Cardiac septum (tissue), 1 donor: Measurements from ENCODE around the gene LENG8. TPM values are rescaled to one million over a fixed set of nuclear protein-coding genes. Genes with fewer than 3 reads are reported as not detected.
"Not testable (repeated sequence)": the region's sequence is repeated elsewhere in the genome, so short reads cannot be mapped to it uniquely, and the experiment has no call there.

Source experiments
- DNase-seq: peaks from one replicate; pipeline ENCODE4 v3.0.0-alpha.2; 2020; ENCODE audit warnings: low spot score
- intact Hi-C: fragments of 100-400 bp; cut with DNase I; formaldehyde crosslinking; loops from one replicate; pipeline ENCODE4 v1.14.0; 2022
- total RNA-seq: library from RNA; stranded (reverse); fragmentation: NEBNext Ultra II Directional; extraction: Animal tissue kit (Norgen Biotek cat#: 25700); gene quantifications from one replicate; pipeline ENCODE4 v1.2.1, GENCODE V29; 2021
- donor health status: DM: no; HTN: no; CAD: no.

The LENG8 gene
- total RNA-seq, 1 donor from 2014 or later = 86.5 TPM

- peak; percentile 84 for DNase-seq
- intact Hi-C loops = no loop called here
These were observed 24.3 kb downstream of the LENG8 start, which contains the start of gene CDC42EP5 for GRCh38 chr19:54473071-54473891. Gene CDC42EP5 (minus strand): TSS chr19:54473296. CDS start chr19:54465547, 7,749 bp downstream.

- intact Hi-C loops = no loop called here
These were observed 24.9 kb downstream of the LENG8 start for GRCh38 chr19:54473892-54474372.

GRCh38 chr19:54475706-54476105 lies 26.7 kb downstream of the LENG8 start:
- no peak for DNase-seq
- intact Hi-C loops = no loop called here

More at GRCh38 chr19:54473892-54474372, 24.9 kb downstream of the LENG8 start:
- DNase-seq = no peak

- DNase-seq = no peak
- intact Hi-C loops = no loop called here
These were observed 28.7 kb downstream of the LENG8 start for GRCh38 chr19:54477650-54478049.

- DNase-seq = no peak
- intact Hi-C loops = no loop called here
These were observed 29.8 kb downstream of the LENG8 start for GRCh38 chr19:54478677-54479266.

- no peak for DNase-seq
- intact Hi-C loops = loop anchor here (5.0 kb wide), 1 partner anchor 197 kb away; no protein-coding TSS in a partner anchor
These were observed 31.1 kb downstream of the LENG8 start for GRCh38 chr19:54480051-54480450.

GRCh38 chr19:54481326-54481930 lies 32.4 kb downstream of the LENG8 start:
- DNase-seq = no peak
- intact Hi-C loops = loop anchor here (5.0 kb wide), 1 partner anchor 196 kb away; no protein-coding TSS in a partner anchor

GRCh38 chr19:54482889-54483288 lies 33.9 kb downstream of the LENG8 start:
- no peak for DNase-seq
- intact Hi-C loops = loop anchor here (5.0 kb wide), 1 partner anchor 194 kb away; no protein-coding TSS in a partner anchor

- intact Hi-C loops = loop anchor here (5.0 kb wide), 1 partner anchor 193 kb away; no protein-coding TSS in a partner anchor
- no peak for DNase-seq
These were observed 35.5 kb downstream of the LENG8 start for GRCh38 chr19:54484451-54484850.

- intact Hi-C loops = no loop called here
These were observed 36.9 kb downstream of the LENG8 start for GRCh38 chr19:54485851-54486250.

GRCh38 chr19:54489341-54489740 lies 40.3 kb downstream of the LENG8 start:
- intact Hi-C loops = no loop called here
- DNase-seq = no peak

More at GRCh38 chr19:54485851-54486250, 36.9 kb downstream of the LENG8 start:
- DNase-seq = no peak

GRCh38 chr19:54489766-54490165 lies 40.8 kb downstream of the LENG8 start:
- intact Hi-C loops = no loop called here
- DNase-seq = no peak

- DNase-seq = no peak
- intact Hi-C loops = no loop called here
These were observed 43.6 kb downstream of the LENG8 start for GRCh38 chr19:54492568-54492967.

- DNase-seq = not testable (repeated sequence)
These were observed 44.1 kb downstream of the LENG8 start for GRCh38 chr19:54493056-54493455.

GRCh38 chr19:54493967-54494585 lies 45.1 kb downstream of the LENG8 start:
- no peak for DNase-seq
- intact Hi-C loops = no loop called here

More at GRCh38 chr19:54493056-54493455, 44.1 kb downstream of the LENG8 start:
- intact Hi-C loops = not testable (repeated sequence)

GRCh38 chr19:54495284-54495683 lies 46.3 kb downstream of the LENG8 start:
- DNase-seq, intact Hi-C loops: not testable (repeated sequence)

GRCh38 chr19:54497747-54498450 lies 48.9 kb downstream of the LENG8 start:
- intact Hi-C loops, DNase-seq: not testable (repeated sequence)

GRCh38 chr19:54498451-54498772 lies 49.4 kb downstream of the LENG8 start:
- intact Hi-C loops = not testable (repeated sequence)

GRCh38 chr19:54502518-54503048 lies 53.6 kb downstream of the LENG8 start, which contains the start of gene LAIR2:
Gene LAIR2 (plus strand): TSS chr19:54502831. CDS start chr19:54502919, 88 bp downstream.
- no peak for DNase-seq

More at GRCh38 chr19:54498451-54498772, 49.4 kb downstream of the LENG8 start:
- not testable (repeated sequence) for DNase-seq

More at GRCh38 chr19:54502518-54503048, 53.6 kb downstream of the LENG8 start, which contains the start of gene LAIR2:
- intact Hi-C loops = no loop called here
